Nephron progenitor cell (in vitro differentiated cells): ENCODE results near the gene WNK1.

Experiments used
- DNase-seq: peaks from one replicate; pipeline ENCODE4 v3.0.0; 2021
- H3K27ac Mint-ChIP-seq: 2 replicates; pipeline ENCODE4 v1.8.0; 2021; ENCODE audit warnings: mild to moderate bottlenecking, moderate library complexity, mixed read lengths
- H3K27me3 Mint-ChIP-seq: 2 replicates; pipeline ENCODE4 v1.8.0; 2021; ENCODE audit warnings: mild to moderate bottlenecking, low read depth, mixed read lengths; ENCODE audit not compliant: poor library complexity
- H3K36me3 Mint-ChIP-seq: 2 replicates; pipeline ENCODE4 v1.8.0; 2021; ENCODE audit warnings: low read depth, mixed read lengths
- H3K4me1 Mint-ChIP-seq: 2 replicates; pipeline ENCODE4 v1.8.0; 2021; ENCODE audit warnings: mixed read lengths
- H3K4me3 Mint-ChIP-seq: 2 replicates; pipeline ENCODE4 v1.8.0; 2021; ENCODE audit warnings: mild to moderate bottlenecking, moderate library complexity, mixed read lengths
- H3K9me3 Mint-ChIP-seq: 2 replicates; pipeline ENCODE4 v1.8.0; 2021; ENCODE audit warnings: mild to moderate bottlenecking, moderate library complexity, mixed read lengths
- CTCF ChIP-seq: fragments of 200-600 bp; sonication (generic); IDR thresholded peaks from 2 replicates; pipeline ENCODE4 v1.5.0; 2021; ENCODE audit warnings: antibody characterized with exemption

The WNK1 gene

GRCh38 chr12:713281-713875, 39.0 kb upstream of the WNK1 start:
- Mint-ChIP-seq H3K27ac (no peak overlapping the region), H3K4me3 (no peak overlapping the region), H3K4me1 (peaks cover 5% of the 10 kb centered on the region), H3K36me3 (no peaks in the 10 kb centered on the region), H3K27me3 (peaks cover 16% of the 10 kb centered on the region), H3K9me3 (no peaks in the 10 kb centered on the region)
- TF ChIP-seq CTCF, result no peak
- no peak for DNase-seq

- Mint-ChIP-seq H3K4me3 (no peak overlapping the region), H3K9me3 (no peaks in the 10 kb centered on the region), H3K27me3 (peaks cover 16% of the 10 kb centered on the region), H3K27ac (no peak overlapping the region), H3K36me3 (no peaks in the 10 kb centered on the region), H3K4me1 (peaks cover 30% of the 10 kb centered on the region)
- no peak for DNase-seq
- no peak for TF ChIP-seq CTCF
Measured at GRCh38 chr12:716506-716905, 35.9 kb upstream of the WNK1 start.

- DNase-seq, result no peak
- no peak for TF ChIP-seq CTCF
- Mint-ChIP-seq H3K27me3 (peaks cover 7% of the 10 kb centered on the region), H3K27ac (peak overlapping the region; percentile 5), H3K4me3 (no peak overlapping the region), H3K4me1 (peaks cover 44% of the 10 kb centered on the region), H3K36me3 (no peaks in the 10 kb centered on the region), H3K9me3 (no peaks in the 10 kb centered on the region)
Measured at GRCh38 chr12:718756-719102, 33.6 kb upstream of the WNK1 start.

GRCh38 chr12:720231-720941, 32.0 kb upstream of the WNK1 start:
- DNase-seq, result no peak
- no peak for TF ChIP-seq CTCF
- H3K36me3 Mint-ChIP-seq, result no peaks in the 10 kb centered on the region
- H3K9me3 Mint-ChIP-seq, result no peaks in the 10 kb centered on the region
- H3K27ac Mint-ChIP-seq, result no peak overlapping the region
- peaks cover 53% of the 10 kb centered on the region for H3K4me1 Mint-ChIP-seq
- H3K27me3 Mint-ChIP-seq, result peaks cover 7% of the 10 kb centered on the region
- no peak overlapping the region for H3K4me3 Mint-ChIP-seq

- H3K4me1 Mint-ChIP-seq, result peaks cover 46% of the 10 kb centered on the region
- TF ChIP-seq CTCF, result no peak
- DNase-seq, result no peak
- peaks cover 3% of the 10 kb centered on the region for H3K27me3 Mint-ChIP-seq
- H3K9me3 Mint-ChIP-seq, result no peaks in the 10 kb centered on the region
- no peak overlapping the region for H3K27ac Mint-ChIP-seq
- no peak overlapping the region for H3K4me3 Mint-ChIP-seq
- H3K36me3 Mint-ChIP-seq, result no peaks in the 10 kb centered on the region
Measured at GRCh38 chr12:724194-724855, 28.1 kb upstream of the WNK1 start.
